ENCODE data around the gene AP5B1.
A peak's percentile ranks its signal among the peaks of the same experiment; 100 is the strongest.

AP5B1 gene

GRCh38 chr11:65781152-65781961, 581 bp upstream of the AP5B1 start:
- H3K27ac ChIP-seq: peak overlapping the region; percentile 92
- peak; percentile 96 for TF ChIP-seq CTCF (conservative IDR thresholded peaks at IDR 0.05)

GRCh38 chr11:65779919-65780769, 632 bp downstream of the AP5B1 start:
- peak overlapping the region; percentile 92 for H3K27ac ChIP-seq
- TF ChIP-seq CTCF (conservative IDR thresholded peaks at IDR 0.05): peak; percentile 100

GRCh38 chr11:65779669-65779918, 1.2 kb downstream of the AP5B1 start:
- H3K27ac ChIP-seq: peak overlapping the region; percentile 92
- no peak for TF ChIP-seq CTCF (conservative IDR thresholded peaks at IDR 0.05)

GRCh38 chr11:65778901-65779668, 1.7 kb downstream of the AP5B1 start:
- TF ChIP-seq CTCF (conservative IDR thresholded peaks at IDR 0.05): no peak
- peak overlapping the region; percentile 92 for H3K27ac ChIP-seq

GRCh38 chr11:65778431-65778900, 2.3 kb downstream of the AP5B1 start:
- no peak for TF ChIP-seq CTCF (conservative IDR thresholded peaks at IDR 0.05)
- peak overlapping the region; percentile 5; the same call in 1 of the 2 replicates for H3K27ac ChIP-seq

GRCh38 chr11:65777821-65778361, 2.9 kb downstream of the AP5B1 start:
- peak overlapping the region; percentile 5; the same call in 1 of the 2 replicates for H3K27ac ChIP-seq

More at GRCh38 chr11:65777821-65778361, 2.9 kb downstream of the AP5B1 start:
- TF ChIP-seq CTCF (conservative IDR thresholded peaks at IDR 0.05): no peak
